Left ventricle myocardium superior (tissue), 1 donor: ENCODE measurements around the gene ZCWPW2. TPM values are rescaled to one million over a fixed set of nuclear protein-coding genes. Genes with fewer than 3 reads are reported as not detected.

ENCODE experiments used
- ATAC-seq: fragments of 200-7000 bp; cut with Tn5 transposase; one replicate; pipeline ENCODE4 v1.9.1; 2020; ENCODE audit warnings: mild to moderate bottlenecking, moderate library complexity
- DNase-seq: peaks from one replicate; pipeline ENCODE4 v3.0.0-alpha.2; 2020
- intact Hi-C: fragments of 100-400 bp; cut with micrococcal nuclease; formaldehyde crosslinking; loops from one replicate; pipeline ENCODE4 v1.11.0; 2022
- total RNA-seq: library from RNA; stranded (reverse); fragmentation: NEBNext Ultra II Directional; extraction: Animal tissue kit (Norgen Biotek cat#: 25700); gene quantifications from one replicate; pipeline ENCODE4 v1.2.1, GENCODE V29; 2021
- donor health status: DM: no; HTN: yes; CAD: no; lungs with severe emphysema.

The ZCWPW2 gene
- total RNA-seq, 1 donor from 2014 or later = 3.1 TPM

DNA sequence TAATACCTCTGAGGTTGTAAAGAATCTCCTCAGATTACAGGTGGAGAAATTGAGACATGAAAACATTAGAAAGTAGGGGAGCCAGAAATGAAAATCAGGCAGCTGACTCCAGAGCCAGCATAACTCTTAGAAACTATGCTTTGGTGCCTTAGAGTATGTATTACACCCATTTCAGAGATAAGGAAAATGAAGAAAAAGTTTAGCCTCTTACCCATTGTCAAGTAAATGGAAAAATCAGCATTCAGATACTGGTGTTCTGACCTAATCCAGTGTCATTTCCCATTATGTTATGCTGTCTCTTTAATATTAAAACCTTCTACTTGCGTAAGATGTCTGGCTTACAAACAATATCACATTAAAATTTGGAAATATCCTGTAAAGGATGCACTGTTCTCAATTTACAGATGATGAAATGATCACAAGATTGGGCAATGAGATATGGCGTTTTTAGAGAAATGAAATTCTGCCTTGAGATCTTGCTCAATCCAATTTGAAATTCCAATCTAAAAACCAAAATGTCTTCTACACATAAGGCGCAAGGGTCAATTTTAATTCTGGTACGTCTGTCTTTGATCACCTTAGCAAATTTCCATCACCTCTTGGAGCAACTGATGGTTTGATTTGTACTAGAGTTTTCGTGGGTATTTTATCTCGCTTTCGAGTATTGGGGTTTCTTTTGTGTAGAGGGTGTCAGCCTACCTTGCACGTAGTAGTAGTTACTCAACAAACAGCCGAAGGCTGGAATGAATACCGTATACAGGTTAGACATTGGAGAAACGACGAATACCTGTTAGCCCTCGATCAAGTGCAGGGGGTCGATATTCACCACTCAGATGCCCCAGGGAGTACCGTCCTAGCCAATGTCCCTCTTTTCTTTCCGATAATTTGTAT is 902 bp upstream of the ZCWPW2 start:
- ATAC-seq (no peak), DNase-seq (no peak)
- intact Hi-C loops = no loop called here

DNA sequence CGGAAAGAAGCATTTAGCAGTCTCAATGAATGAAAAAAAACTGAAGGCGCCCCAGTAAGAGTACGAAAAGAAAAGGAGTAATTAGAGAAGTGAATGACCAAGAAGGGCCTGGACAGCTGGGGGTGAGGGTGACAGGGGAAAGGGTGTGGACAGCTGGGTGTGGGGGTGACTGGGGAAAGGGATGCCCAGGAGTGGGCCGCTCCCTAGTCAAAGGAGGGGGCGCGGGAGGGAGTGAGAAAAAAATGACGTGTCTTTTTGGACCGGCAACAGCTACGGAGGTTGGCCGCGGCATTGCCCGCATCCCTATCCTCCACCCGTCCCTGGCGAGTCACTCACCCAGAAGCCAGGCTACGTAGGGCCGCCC is 274 bp upstream of the ZCWPW2 start:
- peak; percentile 85 for ATAC-seq
- DNase-seq = no peak
- intact Hi-C loops = no loop called here

DNA sequence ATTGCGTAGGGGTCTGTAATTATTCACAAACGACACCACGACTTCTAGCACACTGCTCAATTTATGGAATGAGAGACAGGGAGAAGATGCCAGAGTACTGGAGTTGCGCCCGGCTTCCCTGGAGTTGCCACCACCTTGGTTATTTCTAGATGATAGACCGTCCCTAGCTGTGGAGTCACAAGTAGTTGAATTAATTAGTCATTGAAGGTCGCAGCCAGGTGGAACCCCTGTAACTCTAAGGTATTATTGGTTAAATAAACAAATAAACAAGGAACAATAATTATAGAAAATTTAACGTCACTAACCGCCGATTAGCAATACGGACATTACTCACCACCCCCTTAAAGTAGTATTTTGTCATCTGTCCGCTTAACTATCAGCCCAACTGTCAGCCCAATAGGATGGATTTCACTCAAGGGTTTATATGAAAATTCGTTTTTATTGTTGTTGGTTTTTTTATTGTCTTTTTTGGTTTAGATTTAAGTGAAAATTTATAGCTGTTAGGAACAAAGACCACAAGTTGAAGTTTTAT is 1.0 kb downstream of the ZCWPW2 start:
- intact Hi-C loops = no loop called here
- peak; percentile 18 for ATAC-seq
- no peak for DNase-seq

DNA sequence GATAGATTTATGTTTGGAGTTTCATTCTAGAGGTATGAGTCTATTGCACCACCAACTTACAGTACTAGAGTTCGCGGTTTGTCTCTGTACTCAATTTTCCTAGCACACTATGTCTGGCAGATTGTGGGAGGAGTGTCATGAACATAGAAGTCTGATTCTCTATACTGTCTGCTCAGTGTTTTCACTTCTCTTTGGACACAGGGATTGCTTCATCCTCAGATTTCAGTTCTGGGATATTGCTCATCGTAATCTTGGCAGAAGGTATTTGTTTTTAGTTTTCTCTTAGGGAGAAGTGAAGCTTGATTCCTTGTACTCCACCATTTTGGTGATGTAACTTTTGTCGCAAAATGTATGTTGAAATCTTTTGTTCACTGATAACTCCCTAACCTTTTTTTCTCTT is 27.9 kb downstream of the ZCWPW2 start:
- intact Hi-C loops = no loop called here
- ATAC-seq (peak; percentile 75), DNase-seq (no peak)

DNA sequence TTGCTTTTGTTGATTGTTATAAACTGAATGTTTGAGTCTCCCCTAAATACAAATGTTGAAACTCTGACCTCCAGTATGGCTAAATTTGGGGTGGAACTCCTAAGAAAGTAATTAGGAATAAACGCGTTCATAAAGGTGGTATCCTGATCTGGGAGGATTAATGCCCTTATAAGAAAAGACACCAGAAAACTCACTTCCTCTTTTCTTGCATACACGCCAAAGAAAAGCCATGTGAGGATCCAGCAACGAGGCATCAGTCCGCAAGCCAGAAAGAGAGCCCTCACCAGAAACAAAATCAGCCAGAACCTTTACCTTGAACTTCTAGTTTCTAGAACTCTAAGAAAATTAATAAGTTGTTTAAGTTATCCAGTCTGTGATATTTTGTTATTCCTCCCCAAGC is 37.5 kb downstream of the ZCWPW2 start:
- DNase-seq (no peak), ATAC-seq (no peak)
- intact Hi-C loops = no loop called here

DNA sequence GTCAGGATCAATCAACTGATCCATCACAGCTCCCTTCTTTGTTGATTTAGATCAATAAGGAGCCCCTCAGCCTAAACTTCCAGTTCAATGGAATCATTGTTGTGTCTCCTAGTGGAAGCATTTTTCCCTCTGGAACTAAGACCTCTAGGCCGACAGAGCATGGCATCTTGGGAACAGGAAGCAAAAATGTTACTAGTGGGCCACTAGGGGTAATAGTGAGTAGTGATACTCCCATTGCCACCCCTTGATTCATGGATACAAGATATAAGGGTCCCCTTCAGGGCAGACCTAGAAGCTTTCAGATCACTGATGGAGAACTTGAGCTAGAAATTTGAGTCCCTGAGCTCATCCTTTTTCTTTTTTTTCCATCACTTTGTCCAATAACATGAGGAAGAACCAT is 40.5 kb downstream of the ZCWPW2 start:
- DNase-seq = no peak
- intact Hi-C loops = no loop called here
- no peak for ATAC-seq

DNA sequence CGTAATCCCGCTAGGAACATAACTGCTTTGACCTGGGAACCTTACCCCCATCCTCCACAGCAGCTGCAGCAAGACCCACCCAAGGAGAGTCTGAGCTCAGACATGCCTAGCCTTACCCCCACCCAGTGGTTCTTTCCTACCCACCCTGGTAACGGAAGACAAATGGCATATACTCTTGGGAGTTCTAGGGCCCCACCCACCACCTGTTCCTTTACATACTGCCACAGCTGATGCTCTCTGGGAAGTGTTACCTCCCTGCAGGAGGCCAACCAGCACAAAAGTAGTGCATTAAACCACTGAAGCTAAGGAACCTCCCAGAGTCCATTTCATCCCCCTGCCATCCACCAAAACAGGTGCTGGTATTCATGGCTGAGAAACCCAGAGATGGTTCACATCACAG is 50.7 kb downstream of the ZCWPW2 start:
- intact Hi-C loops = no loop called here
- ATAC-seq (no peak), DNase-seq (no peak)

DNA sequence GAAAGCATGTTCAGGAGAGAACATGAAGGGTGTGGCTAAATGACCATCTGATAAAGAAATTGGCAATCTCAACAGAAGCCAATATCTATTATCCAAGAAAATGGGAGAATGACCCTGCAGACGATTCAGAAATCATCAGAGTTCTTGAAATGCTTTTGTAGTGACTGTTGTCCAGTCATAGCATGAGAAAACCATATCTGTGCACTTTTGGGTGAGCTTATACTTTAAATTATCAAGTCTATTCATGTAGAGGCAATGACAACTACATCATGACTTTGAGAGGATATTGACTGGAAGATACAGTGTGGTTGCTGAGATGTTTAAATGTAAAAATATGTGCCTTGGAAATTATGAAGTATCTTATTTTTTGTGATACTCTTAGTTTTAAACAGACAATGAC is 57.7 kb downstream of the ZCWPW2 start:
- no peak for ATAC-seq
- intact Hi-C loops = no loop called here
- no peak for DNase-seq

DNA sequence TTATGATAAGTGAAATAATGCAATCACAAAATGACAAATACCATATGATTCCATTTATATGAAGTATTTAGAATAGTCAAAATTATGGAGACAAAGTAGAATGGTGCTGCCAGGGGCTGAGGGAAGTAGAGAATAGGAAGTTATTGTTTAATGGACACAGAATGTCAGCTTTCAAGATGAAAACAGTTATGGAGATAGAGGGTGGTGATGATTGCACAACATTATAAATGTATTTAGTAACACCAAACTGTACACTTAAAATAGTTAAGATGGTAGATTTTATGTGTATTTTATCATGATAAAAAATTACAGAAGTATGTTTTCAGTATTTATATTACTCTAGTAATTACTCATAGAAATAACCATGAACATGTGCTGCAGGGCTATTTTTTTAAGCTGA is 100.9 kb downstream of the ZCWPW2 start:
- ATAC-seq (no peak), DNase-seq (no peak)
- intact Hi-C loops = no loop called here

DNA sequence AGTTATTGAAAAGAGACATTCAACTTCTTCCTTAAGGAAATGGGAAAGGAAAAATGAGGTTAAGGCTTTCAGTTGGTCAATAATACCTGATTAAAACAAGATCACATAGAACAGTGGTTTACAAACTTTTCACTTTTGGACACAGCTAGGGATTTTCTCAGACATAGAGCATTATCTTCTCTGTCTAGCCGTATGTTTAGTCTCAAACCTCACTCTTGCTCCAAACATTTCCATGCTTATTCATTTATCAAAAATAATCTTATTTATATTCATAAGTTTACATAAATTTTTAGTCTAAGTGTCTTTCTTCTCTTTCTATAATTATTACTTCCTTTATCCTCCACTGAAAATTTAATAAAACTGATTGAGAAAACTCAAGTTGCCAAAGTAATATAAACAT is 114.3 kb downstream of the ZCWPW2 start:
- ATAC-seq (no peak), DNase-seq (no peak)
- intact Hi-C loops = no loop called here

DNA sequence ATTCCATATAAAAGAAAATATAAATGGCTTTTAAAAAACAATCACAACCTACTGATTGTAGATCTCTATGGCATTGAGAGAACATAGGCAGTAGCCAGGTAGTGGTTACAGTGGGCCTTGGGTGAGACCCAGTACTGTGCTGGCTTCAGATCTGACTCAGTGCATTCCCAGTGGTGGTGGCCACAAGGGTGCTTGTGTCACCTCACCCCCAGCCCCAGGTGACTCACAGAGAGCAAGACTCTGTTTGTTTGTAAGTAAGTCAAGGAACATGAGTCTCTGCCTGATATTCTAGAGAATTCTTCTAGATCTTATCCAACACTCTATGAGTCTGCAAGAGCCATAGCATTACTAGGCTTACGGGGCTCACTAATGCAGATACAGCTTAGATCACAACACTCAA is 118.9 kb downstream of the ZCWPW2 start:
- intact Hi-C loops = no loop called here
- ATAC-seq (no peak), DNase-seq (no peak)

DNA sequence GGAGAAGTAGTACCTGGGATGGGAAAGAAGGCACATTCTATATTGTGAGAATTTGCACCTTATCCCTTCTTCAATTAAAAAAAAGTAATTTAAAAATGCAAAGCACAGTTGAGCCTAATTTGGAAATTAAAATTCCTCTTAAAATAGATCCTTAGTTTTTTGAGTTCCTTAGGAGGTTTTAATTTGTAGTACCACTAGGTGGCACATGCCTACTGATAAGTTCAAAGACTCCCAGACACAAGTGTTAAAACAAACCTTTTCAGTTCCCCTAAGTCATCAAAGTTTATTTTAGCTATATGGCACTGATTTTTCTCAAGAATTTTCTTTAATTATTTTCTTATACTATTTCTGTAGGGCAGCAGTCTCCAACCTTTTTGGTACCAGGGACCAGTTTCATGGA is 127.7 kb downstream of the ZCWPW2 start:
- no peak for ATAC-seq
- no peak for DNase-seq
- intact Hi-C loops = loop anchor here (10.0 kb wide), 1 partner anchor 249 kb away; no protein-coding TSS in a partner anchor

DNA sequence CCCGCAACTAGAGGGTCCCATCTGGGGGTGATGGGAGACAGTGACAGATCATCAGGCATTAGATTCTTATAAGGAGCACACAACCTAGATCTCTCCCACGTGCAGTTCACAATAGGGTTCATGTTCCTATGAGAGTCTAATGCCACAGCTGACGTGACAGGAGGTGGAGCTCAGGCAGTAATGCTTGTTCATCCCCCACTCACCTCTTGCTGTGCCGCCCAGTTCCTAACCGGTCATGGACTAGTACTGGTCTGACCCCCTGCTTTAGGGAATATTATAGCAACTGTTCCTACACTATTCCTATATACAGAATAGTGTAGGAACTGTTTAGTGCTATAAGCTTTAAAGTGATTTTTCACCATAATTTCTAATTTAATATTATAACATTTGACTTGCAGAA is 128.2 kb downstream of the ZCWPW2 start:
- ATAC-seq (no peak), DNase-seq (no peak)
- intact Hi-C loops = loop anchor here (10.0 kb wide), 1 partner anchor 248 kb away; no protein-coding TSS in a partner anchor

DNA sequence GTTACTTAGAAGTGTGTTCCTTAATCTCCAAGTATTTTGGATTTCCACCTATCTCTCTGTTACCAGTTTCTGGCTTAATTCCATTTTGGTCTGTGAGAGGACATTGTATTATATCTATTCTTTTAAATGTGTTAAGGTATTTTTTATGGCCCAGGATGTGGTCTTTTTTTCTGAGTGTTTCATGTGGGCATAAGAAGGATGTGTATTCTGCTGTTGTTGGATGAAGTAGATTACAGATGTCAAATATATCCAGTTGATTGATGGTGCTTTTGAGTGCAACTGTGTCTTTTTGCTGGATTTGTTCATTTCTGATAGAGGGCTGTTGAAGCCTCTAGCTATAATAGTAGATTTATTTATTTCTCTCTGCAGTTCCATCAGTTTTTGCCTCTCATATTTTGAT is 136.6 kb downstream of the ZCWPW2 start:
- ATAC-seq = no peak
- no peak for DNase-seq
- intact Hi-C loops = no loop called here

DNA sequence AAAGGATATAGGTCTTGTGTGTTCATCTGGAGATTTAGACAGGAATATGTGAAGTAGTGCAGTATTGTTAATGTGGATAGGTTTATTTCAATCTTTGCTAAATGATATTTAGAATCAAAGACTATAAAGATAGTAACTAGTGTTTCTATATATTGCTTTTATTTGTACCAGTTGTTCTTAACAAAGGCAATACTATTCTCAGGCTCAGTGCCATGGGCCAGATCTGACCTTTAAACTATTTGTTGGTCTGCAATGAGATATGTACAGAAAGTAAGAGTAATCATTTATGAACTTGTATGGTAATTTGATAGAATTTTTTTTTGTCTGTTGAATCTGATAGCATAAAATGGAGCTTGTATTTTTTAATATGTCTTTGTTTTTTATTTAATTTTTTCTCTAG is 146.8 kb downstream of the ZCWPW2 start:
- intact Hi-C loops = no loop called here
- no peak for ATAC-seq

DNA sequence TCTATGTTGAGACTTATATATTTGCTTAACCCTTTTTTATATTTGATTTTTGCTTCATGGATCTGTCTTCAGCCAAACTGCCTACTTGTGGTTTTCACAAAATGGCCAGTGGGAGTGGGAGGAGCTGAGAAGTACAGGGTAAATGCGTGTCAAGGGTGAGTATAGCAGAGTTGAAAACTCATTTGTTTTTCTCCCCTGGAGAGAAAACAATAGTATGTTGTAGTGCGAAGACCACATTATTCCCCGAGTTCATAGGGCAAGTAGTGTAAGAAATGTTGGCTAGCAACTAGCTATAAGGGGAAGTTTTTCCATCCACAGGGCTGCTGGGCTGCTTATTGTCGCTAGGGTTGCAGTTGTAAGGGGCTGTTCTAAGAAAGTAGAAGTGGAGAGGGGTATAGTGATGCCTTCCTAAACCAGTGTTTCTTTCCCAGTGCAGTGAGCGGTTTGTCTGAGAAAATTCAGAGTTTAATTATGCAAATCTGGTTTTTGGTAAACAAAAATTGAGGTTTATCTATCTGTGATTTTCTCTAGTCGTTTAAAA is 153.9 kb downstream of the ZCWPW2 start:
- intact Hi-C loops = no loop called here
- DNase-seq (no peak), ATAC-seq (no peak)

More for the DNA sequence above, 146.8 kb downstream of the ZCWPW2 start:
- DNase-seq = no peak

DNA sequence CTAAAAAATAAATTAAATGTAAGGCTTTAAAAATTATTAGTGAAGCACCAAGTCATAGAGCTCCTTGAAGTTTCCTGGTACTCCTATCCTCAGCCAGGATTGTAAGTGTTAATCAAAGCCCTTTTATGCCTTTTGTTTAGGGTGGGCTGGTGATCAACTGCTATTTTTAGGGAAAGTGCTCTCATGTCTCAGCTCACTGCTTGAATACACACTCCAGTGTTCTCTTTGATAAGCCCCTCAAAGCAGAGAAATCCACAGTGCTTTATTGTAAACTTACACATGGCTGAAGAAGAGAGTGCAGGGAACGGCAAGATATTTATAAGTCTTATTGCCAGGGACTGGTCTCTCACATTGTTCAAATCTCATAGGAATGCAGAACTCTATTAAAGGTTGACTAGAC is 156.5 kb downstream of the ZCWPW2 start:
- DNase-seq (no peak), ATAC-seq (no peak)
- intact Hi-C loops = no loop called here

DNA sequence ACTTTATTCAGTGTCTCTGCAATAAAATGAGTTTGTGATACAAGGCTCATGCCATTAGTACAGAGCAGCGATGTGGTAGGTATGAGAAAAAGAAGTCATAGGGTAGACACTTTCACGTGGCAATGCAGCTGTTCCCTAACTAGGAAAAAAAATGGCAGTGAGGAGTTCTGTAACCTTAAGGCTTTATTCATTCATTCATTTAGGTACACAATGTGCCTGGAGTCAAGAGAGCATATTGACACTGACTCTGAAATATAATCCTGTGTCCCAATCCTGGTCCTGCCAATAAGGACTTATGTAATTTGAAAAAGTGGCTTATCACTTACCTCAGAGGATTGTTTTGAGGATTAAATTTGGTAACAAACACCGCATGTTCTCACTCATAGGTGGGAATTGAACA is 173.1 kb downstream of the ZCWPW2 start:
- ATAC-seq = no peak
- DNase-seq = no peak
- intact Hi-C loops = no loop called here

DNA sequence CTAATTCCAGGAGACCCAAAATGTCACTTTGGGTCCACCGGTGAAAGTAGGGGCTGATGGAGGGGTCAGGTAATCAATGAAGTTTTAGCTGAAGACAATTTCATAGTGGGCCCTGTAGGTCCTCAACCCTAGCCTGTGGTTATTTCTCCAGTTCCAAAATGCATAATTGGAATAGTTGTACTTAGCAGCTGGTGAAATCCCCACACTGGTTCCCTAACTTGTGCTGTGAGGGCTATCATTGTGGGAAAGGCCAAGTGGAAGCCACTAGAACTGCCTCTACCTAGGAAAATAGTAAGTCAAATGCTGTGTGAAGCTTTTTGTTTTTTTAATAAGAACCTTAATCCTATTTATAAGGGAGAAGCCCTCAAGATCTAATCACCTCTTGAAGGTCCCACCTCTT is 193.8 kb downstream of the ZCWPW2 start:
- no peak for DNase-seq
- ATAC-seq = no peak
- intact Hi-C loops = no loop called here

DNA sequence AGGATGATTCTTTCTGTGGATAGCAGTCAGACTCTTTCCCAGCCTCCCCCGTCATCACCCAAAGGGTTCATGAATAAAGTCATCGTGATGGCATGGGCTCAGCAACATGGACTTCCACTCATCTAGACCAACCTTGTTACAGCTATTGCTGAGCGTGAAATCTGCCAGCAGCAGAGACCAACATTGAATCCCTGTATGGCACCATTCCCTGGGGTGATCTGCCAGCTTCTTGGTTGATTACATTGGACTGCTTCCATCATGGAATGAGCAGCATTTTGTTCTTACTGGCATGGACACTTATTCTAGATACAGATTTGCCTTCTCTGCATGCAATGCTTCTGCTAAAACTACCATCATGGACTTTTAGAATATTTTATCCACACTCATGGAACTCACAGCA is 195.7 kb downstream of the ZCWPW2 start:
- DNase-seq (no peak), ATAC-seq (no peak)
- intact Hi-C loops = no loop called here

DNA sequence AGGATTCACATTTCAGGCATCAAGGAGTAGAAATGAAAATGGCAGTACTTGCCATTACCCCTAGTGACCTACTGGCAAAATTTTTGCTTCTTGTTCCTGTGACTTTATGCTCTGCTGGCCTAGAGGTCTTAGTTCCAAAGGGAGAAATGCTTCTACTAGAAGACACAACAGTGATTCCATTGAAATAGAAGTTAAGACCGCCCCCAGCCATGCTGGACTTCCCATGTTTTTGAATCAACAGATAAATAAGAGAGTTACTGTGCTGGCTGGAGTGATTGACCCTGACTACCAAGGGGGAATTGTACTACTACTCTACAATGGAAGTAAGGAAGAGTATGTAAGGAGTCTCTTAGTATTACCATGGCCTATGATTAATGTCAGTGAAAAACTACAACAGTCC is 196.3 kb downstream of the ZCWPW2 start:
- ATAC-seq (no peak), DNase-seq (no peak)
- intact Hi-C loops = no loop called here
